Activated CD4-positive, alpha-beta memory T cell treated with anti-CD3 and anti-CD28 coated beads for 36 hours (primary cell): ENCODE data around the gene MTARC2. TPM values are rescaled to one million over a fixed set of nuclear protein-coding genes. Genes with fewer than 3 reads are reported as not detected.
A peak's percentile ranks its signal among the peaks of the same experiment; 100 is the strongest.

Source experiments
- CTCF ChIA-PET: fragments of 350-600 bp; sonication (Branson Sonifier 250); formaldehyde crosslinking; loops from one replicate; lab custom pipeline; 2021; ENCODE audit warnings: antibody characterized with exemption, inconsistent platforms; lab: Charles Lee
- POLR2A ChIA-PET: fragments of 350-600 bp; sonication (Branson Sonifier 250); formaldehyde crosslinking; loops from one replicate; lab custom pipeline; 2021; ENCODE audit warnings: antibody characterized with exemption; lab: Charles Lee
- DNase-seq: peaks from one replicate; pipeline ENCODE4 v3.0.0-alpha.2; 2020
- H3K27ac Mint-ChIP-seq: one replicate; pipeline ENCODE4 v1.8.0; 2021; ENCODE audit warnings: mixed read lengths
- H3K27me3 Mint-ChIP-seq: one replicate; pipeline ENCODE4 v1.8.0; 2021; ENCODE audit warnings: mixed read lengths
- H3K36me3 Mint-ChIP-seq: one replicate; pipeline ENCODE4 v1.8.0; 2021; ENCODE audit warnings: mixed read lengths
- H3K4me1 Mint-ChIP-seq: one replicate; pipeline ENCODE4 v1.8.0; 2021; ENCODE audit warnings: low read depth, mixed read lengths
- H3K4me3 Mint-ChIP-seq: one replicate; pipeline ENCODE4 v1.8.0; 2021; ENCODE audit warnings: mild to moderate bottlenecking, mixed read lengths
- H3K9me3 Mint-ChIP-seq: one replicate; pipeline ENCODE4 v1.8.0; 2021; ENCODE audit warnings: mixed read lengths
- intact Hi-C: fragments of 100-400 bp; cut with micrococcal nuclease; formaldehyde crosslinking; loops from one replicate; pipeline ENCODE4 v1.15.1; 2023
- total RNA-seq, 2 experiments: library from RNA; stranded (reverse); gene quantifications; one replicate each; pipeline ENCODE4 v1.2.3, GENCODE V29; 2021

MTARC2 gene
- total RNA-seq, 2 experiments from 2014 or later, result not detected

DNA sequence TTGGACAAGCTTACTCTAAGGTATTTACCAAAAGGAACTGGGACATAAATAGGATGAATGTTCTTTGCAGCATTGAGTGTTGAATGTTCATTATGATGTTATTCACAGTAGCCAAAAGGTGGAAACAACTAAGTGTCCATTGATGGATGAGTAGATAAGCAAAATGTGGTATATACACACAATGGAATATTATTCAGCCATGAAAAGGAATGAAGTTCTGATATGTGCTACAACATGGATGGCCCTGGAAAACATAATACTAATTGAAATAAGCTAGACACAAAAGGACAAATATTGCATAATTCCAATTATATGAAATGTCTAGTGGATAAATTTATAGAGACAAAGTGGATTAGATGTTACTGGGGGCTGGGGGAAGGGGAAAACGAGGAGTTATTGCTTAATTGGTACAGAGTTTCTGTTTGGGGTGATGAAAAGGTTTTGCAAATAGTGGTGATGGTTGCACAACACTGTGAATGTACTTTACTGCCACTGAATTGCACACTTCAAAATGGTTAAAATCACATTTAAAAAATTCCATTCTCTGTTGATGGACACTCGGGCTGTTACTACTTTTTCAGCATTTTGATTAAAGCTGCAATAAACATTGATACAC, 41.5 kb downstream of the MTARC2 start:
- Mint-ChIP-seq H3K9me3 (no peaks in the 10 kb centered on the region), H3K4me3 (no peak overlapping the region), H3K27ac (no peak overlapping the region), H3K27me3 (peaks cover 44% of the 10 kb centered on the region), H3K36me3 (no peaks in the 10 kb centered on the region), H3K4me1 (peaks cover 3% of the 10 kb centered on the region)
- CTCF ChIA-PET, result no interaction called here
- POLR2A ChIA-PET, result no interaction called here
- intact Hi-C loops, result no loop called here
- no peak for DNase-seq

DNA sequence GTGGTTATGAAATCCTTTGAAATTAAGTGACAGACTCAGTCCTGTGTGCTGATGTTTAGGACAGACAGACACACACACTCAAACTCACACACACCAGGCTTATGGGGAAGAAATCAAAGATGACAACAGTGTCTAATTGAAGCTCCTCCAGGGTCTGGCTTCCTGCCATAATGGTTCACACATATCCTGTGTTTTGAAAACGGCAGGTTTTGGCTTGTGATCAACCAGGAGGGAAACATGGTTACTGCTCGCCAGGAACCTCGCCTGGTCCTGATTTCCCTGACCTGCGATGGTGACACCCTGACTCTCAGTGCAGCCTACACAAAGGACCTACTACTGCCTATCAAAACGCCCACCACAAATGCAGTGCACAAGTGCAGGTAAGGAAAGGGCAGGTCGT, 43.2 kb downstream of the MTARC2 start:
- Mint-ChIP-seq H3K27ac (no peak overlapping the region), H3K4me3 (no peak overlapping the region), H3K4me1 (peaks cover 3% of the 10 kb centered on the region), H3K9me3 (no peaks in the 10 kb centered on the region), H3K36me3 (no peaks in the 10 kb centered on the region), H3K27me3 (peaks cover 27% of the 10 kb centered on the region)
- no peak for DNase-seq
- ChIA-PET CTCF (interaction anchor here (0.7 kb wide), 1 partner anchor 16 kb away, joined by 3 read pairs; no protein-coding TSS in a partner anchor), POLR2A (no interaction called here)
- intact Hi-C loops, result no loop called here

DNA sequence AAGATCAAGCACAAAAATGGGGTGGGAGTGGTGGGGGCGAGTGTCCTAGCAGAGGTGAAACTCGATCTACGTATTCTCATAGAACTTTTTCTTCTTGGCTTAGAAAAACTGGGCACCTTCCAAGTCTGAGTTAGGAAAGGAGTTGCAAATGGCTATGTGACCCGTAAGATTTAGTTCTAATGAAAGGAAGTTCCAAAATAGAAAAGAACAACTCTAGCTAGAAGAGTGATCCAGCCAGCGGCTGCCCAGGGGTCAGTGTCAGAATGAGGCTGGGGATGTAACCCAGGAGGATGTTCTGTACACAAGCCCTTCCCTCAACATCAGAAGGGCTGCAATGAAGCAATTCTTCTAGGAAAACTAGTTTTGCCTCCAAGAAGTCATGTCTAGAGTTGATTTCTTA, 43.8 kb downstream of the MTARC2 start:
- DNase-seq, result no peak
- ChIA-PET POLR2A (no interaction called here), CTCF (no interaction called here)
- H3K4me1 Mint-ChIP-seq, result peaks cover 3% of the 10 kb centered on the region
- intact Hi-C loops, result no loop called here
- peaks cover 27% of the 10 kb centered on the region for H3K27me3 Mint-ChIP-seq
- H3K36me3 Mint-ChIP-seq, result no peaks in the 10 kb centered on the region
- no peaks in the 10 kb centered on the region for H3K9me3 Mint-ChIP-seq
- H3K27ac Mint-ChIP-seq, result no peak overlapping the region
- no peak overlapping the region for H3K4me3 Mint-ChIP-seq

DNA sequence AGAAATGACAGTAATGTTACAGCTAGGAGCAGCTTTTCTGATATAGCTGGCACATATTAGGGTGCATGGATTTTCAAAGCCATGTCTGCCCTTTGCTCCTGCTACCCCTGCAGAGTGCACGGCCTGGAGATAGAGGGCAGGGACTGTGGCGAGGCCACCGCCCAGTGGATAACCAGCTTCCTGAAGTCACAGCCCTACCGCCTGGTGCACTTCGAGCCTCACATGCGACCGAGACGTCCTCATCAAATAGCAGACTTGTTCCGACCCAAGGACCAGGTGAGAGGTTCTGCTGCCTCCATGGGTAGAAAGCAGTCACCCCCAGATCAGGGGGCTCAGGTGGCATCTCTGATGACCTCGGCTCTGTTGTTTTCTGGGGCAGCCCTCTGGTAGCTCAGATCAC, 48.4 kb downstream of the MTARC2 start:
- H3K4me3 Mint-ChIP-seq, result no peak overlapping the region
- no peak for DNase-seq
- intact Hi-C loops, result no loop called here
- no peaks in the 10 kb centered on the region for H3K9me3 Mint-ChIP-seq
- no peaks in the 10 kb centered on the region for H3K36me3 Mint-ChIP-seq
- H3K4me1 Mint-ChIP-seq, result no peaks in the 10 kb centered on the region
- peaks cover 2% of the 10 kb centered on the region for H3K27me3 Mint-ChIP-seq
- H3K27ac Mint-ChIP-seq, result no peak overlapping the region
- ChIA-PET CTCF (interaction anchor here (1.3 kb wide), 1 partner anchor 63 kb away, joined by 3 read pairs; no protein-coding TSS in a partner anchor), POLR2A (no interaction called here)

DNA sequence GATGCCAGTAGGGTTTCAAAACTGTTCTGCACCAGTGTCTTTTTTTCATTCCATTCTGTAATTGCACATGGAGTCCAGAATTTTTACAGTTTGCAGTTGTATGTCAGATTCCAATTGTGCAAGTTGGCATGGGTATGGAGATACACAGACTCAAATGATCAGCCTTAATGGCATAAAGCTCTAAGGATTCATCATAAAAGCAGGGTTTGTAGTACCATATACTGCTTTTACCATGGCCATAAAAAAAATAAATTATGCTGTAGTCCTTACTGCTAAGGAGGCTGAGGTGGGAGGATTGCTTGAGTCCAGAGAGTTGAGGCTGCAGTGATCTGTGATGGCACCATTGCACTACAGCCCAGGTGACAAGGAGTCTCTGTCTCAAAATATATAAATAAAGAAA, 48.9 kb downstream of the MTARC2 start:
- ChIA-PET CTCF (no interaction called here), POLR2A (no interaction called here)
- no peak overlapping the region for H3K4me3 Mint-ChIP-seq
- no peak for DNase-seq
- H3K9me3 Mint-ChIP-seq, result no peaks in the 10 kb centered on the region
- intact Hi-C loops, result no loop called here
- H3K27ac Mint-ChIP-seq, result no peak overlapping the region
- H3K36me3 Mint-ChIP-seq, result no peaks in the 10 kb centered on the region
- H3K4me1 Mint-ChIP-seq, result no peaks in the 10 kb centered on the region
- no peaks in the 10 kb centered on the region for H3K27me3 Mint-ChIP-seq

DNA sequence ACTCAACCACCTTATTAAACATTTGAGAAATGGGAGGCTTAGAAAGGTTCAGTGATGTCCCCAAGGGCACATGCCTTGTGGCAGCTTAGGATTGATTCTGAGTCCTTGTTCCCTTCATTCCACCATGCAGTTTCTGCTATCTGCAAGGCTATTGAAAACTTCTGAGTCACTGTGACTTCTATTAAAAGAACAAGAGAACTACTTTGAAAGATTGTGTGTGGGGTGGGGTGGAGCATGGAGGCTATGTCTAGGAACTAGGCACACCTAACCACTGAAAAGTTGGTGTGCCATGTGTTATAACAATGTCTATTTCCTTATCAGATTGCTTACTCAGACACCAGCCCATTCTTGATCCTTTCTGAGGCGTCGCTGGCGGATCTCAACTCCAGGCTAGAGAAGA, 49.4 kb downstream of the MTARC2 start:
- DNase-seq, result no peak
- no peaks in the 10 kb centered on the region for H3K36me3 Mint-ChIP-seq
- intact Hi-C loops, result no loop called here
- H3K4me3 Mint-ChIP-seq, result no peak overlapping the region
- POLR2A ChIA-PET, result no interaction called here
- no peaks in the 10 kb centered on the region for H3K4me1 Mint-ChIP-seq
- CTCF ChIA-PET, result no interaction called here
- no peak overlapping the region for H3K27ac Mint-ChIP-seq
- H3K9me3 Mint-ChIP-seq, result no peaks in the 10 kb centered on the region
- H3K27me3 Mint-ChIP-seq, result no peaks in the 10 kb centered on the region

DNA sequence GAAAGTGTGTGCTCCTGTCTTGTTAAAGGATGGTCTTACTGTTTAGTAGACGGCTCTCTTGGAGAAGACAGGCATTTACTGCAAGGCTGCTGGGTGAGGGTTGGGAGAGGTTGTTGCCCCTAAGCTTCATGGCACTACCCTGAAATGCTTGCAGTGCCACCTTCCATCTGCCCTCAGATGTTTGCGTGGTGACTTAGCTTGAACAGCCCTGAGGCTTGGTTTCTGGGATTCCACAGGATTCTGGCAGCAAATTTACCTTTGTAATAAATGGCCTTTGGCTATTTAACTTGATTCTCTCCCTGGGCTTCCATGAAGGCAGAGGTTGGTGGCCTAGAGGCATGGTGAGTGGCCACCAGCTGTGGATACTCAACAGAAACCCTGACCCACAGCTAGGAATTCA, 50.2 kb downstream of the MTARC2 start:
- ChIA-PET POLR2A (no interaction called here), CTCF (no interaction called here)
- Mint-ChIP-seq H3K27ac (no peak overlapping the region), H3K27me3 (no peaks in the 10 kb centered on the region), H3K4me3 (no peak overlapping the region), H3K4me1 (no peaks in the 10 kb centered on the region), H3K36me3 (no peaks in the 10 kb centered on the region), H3K9me3 (no peaks in the 10 kb centered on the region)
- intact Hi-C loops, result no loop called here
- DNase-seq, result no peak

DNA sequence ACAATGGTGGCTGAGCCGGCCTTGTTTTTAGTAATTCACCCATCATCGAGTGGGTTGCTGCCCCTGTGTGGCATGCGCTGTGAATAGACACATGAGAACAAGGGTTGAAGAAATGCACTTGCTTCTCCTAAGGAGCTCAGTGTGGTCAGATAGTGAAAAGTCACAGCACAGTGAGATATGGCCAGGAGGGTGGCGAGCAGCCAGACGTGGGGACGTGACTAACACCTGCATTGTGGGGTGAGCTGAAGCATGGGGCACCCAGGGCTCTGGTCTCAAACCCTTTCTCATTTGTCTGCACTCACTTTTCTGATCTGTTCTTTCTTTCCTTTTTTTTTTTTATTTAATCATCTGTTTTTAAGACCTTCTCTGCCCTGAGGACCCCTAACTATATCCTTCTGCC, 52.1 kb downstream of the MTARC2 start:
- Mint-ChIP-seq H3K4me1 (no peaks in the 10 kb centered on the region), H3K36me3 (no peaks in the 10 kb centered on the region)

DNA sequence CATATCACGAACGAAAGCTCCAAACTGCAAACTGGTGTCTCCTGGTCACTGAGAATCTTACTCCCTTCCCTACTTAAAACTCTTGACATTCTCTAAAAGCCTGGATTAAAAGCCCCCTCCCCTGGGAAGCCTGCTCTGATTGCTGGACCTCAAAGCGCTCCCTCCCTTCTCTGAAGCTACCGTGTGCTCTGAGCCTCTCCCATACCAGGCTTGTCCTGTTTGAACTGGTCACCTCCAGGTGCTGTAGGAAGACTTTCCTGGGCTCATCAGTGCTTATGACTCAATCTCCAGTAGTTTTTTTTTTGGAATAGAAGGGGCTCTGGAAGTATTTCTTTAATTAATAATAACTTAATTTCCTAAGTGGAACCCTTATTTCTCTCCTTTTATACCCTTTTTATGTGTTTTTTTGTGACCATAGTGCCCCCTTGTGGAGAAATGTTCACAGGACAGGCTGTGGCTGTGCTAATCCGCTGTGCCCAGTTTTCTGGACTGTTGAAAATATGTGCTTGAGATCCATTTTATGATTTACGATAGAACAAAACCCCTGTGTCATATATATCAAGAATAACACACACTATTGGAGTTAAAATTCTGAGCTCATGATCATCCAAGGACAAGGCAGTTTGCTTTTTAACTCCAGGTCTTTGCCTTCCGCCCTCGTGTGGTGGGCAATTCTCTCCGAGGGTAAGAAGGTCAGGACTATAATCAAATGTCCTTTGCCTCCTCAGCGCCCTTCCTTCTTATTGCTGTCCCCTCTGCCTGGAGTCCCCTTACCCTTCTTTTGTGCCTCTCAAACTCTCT, 55.5 kb downstream of the MTARC2 start:
- POLR2A ChIA-PET, result no interaction called here
- no peaks in the 10 kb centered on the region for H3K36me3 Mint-ChIP-seq
- H3K27ac Mint-ChIP-seq, result no peak overlapping the region
- H3K4me3 Mint-ChIP-seq, result no peak overlapping the region
- CTCF ChIA-PET, result interaction anchor here (0.6 to 1.4 kb wide), 5 partner anchors 12 to 850 kb away, joined by 3 to 7 read pairs (median 3); no protein-coding TSS in a partner anchor
- H3K4me1 Mint-ChIP-seq, result no peaks in the 10 kb centered on the region
- intact Hi-C loops, result no loop called here
- DNase-seq, result peak; percentile 17
- H3K27me3 Mint-ChIP-seq, result peaks cover 8% of the 10 kb centered on the region
- H3K9me3 Mint-ChIP-seq, result no peaks in the 10 kb centered on the region

More for the DNA sequence above, 52.1 kb downstream of the MTARC2 start:
- CTCF ChIA-PET, result no interaction called here
- H3K9me3 Mint-ChIP-seq, result no peaks in the 10 kb centered on the region
- H3K4me3 Mint-ChIP-seq, result no peak overlapping the region
- peaks cover 5% of the 10 kb centered on the region for H3K27me3 Mint-ChIP-seq
- no peak for DNase-seq
- intact Hi-C loops, result no loop called here
- POLR2A ChIA-PET, result no interaction called here
- H3K27ac Mint-ChIP-seq, result no peak overlapping the region

DNA sequence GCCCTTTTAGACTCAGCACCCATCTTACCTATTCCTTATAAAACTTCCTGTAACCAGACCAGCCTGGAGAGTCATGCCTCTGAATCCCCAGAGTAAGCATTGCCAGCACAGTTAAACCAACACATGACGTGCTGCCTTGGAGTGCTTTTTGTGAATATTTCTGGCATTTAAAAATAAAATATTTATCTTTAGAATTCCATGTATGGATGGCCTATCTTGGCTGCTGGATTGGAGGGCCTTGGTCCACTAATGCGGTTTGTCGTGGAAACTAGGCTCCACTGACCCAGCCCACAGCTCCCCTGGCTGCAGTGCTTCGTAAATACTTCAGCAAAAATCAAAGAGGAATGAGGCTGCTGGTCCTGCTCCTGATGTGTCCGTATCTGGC, 56.1 kb downstream of the MTARC2 start:
- ChIA-PET POLR2A (no interaction called here), CTCF (interaction anchor here (1.4 kb wide), 1 partner anchor 111 kb away, joined by 3 read pairs; no protein-coding TSS in a partner anchor)
- no peaks in the 10 kb centered on the region for H3K9me3 Mint-ChIP-seq
- no peak for DNase-seq
- no peaks in the 10 kb centered on the region for H3K36me3 Mint-ChIP-seq
- no peak overlapping the region for H3K4me3 Mint-ChIP-seq
- intact Hi-C loops, result no loop called here
- H3K4me1 Mint-ChIP-seq, result no peaks in the 10 kb centered on the region
- H3K27me3 Mint-ChIP-seq, result peaks cover 8% of the 10 kb centered on the region
- H3K27ac Mint-ChIP-seq, result no peak overlapping the region

DNA sequence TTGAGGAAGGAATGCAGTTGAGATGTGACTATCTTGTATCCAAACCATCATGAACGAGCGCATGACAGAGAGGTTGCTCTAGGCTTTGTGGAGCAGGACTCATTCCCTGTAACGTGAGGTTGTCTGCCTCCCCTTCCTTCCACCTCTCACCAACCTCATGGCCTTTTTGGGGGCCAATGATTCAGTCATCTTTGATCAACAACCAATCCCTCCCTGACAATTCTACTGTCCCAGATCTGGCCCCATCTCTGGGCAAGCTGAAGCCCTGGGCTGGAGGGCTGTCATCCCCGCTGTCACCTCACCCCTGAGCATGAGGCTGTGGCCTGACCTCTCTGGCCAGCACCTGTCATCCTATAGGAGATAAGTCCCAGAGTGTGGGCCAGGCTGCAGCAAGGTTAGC, 58.3 kb downstream of the MTARC2 start:
- no peaks in the 10 kb centered on the region for H3K36me3 Mint-ChIP-seq
- no peak for DNase-seq
- intact Hi-C loops, result no loop called here
- peaks cover 8% of the 10 kb centered on the region for H3K27me3 Mint-ChIP-seq
- ChIA-PET CTCF (interaction anchor here (0.6 to 1.1 kb wide), 2 partner anchors 31 to 73 kb away, joined by 3 read pairs; no protein-coding TSS in a partner anchor), POLR2A (no interaction called here)
- no peak overlapping the region for H3K27ac Mint-ChIP-seq
- H3K4me3 Mint-ChIP-seq, result no peak overlapping the region
- H3K4me1 Mint-ChIP-seq, result no peaks in the 10 kb centered on the region
- H3K9me3 Mint-ChIP-seq, result no peaks in the 10 kb centered on the region

DNA sequence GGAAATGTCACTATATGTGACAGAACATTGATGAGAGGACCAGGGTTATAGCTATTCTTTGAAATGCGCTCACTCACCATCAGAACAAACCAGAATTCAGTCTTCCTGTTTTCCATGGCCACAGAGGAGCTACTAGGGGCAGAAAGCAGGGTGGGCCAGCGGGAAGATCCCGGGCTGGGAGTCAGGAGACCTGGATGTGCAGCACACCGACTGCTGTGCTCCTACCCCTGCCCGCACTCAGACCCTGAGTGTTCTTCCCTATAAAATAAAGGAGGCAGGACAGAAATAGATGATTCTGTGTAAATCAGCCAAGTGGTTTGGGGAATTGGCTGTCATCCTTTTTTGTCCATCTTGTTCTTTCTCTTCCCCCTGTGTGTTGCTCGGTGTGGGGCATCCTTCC, 59.6 kb downstream of the MTARC2 start:
- H3K4me1 Mint-ChIP-seq, result no peaks in the 10 kb centered on the region
- H3K36me3 Mint-ChIP-seq, result no peaks in the 10 kb centered on the region
- H3K27me3 Mint-ChIP-seq, result peaks cover 14% of the 10 kb centered on the region
- ChIA-PET POLR2A (no interaction called here), CTCF (interaction anchor here (1.1 kb wide), 1 partner anchor 74 kb away, joined by 3 read pairs; no protein-coding TSS in a partner anchor)
- no peak overlapping the region for H3K4me3 Mint-ChIP-seq
- H3K27ac Mint-ChIP-seq, result no peak overlapping the region
- H3K9me3 Mint-ChIP-seq, result no peaks in the 10 kb centered on the region
- DNase-seq, result no peak
- intact Hi-C loops, result no loop called here
